Upper lobe of right lung (tissue), 1 donor: ENCODE data around the gene C17orf67. TPM values are rescaled to one million over a fixed set of nuclear protein-coding genes. Genes with fewer than 3 reads are reported as not detected.

Experiments
- ATAC-seq: fragments of 200-7000 bp; cut with Tn5 transposase; one replicate; pipeline ENCODE4 v1.9.1; 2020; ENCODE audit warnings: mild to moderate bottlenecking, moderate library complexity
- DNase-seq: peaks from one replicate; pipeline ENCODE4 v3.0.0-alpha.2; 2020
- H3K27ac ChIP-seq: fragments of 200-600 bp; one replicate; pipeline ENCODE4 v1.8.0; 2022
- H3K27me3 ChIP-seq: fragments of 200-600 bp; one replicate; pipeline ENCODE4 v1.8.0; 2022; ENCODE audit warnings: mild to moderate bottlenecking
- H3K36me3 ChIP-seq: fragments of 200-600 bp; one replicate; pipeline ENCODE4 v1.8.0; 2022
- H3K4me1 ChIP-seq: fragments of 200-600 bp; one replicate; pipeline ENCODE4 v1.8.0; 2022
- H3K4me3 ChIP-seq: fragments of 200-600 bp; one replicate; pipeline ENCODE4 v1.8.0; 2022; ENCODE audit warnings: mild to moderate bottlenecking
- H3K9me3 ChIP-seq: fragments of 200-600 bp; one replicate; pipeline ENCODE4 v1.8.0; 2022
- intact Hi-C: fragments of 100-400 bp; cut with DNase I; formaldehyde crosslinking; loops from one replicate; pipeline ENCODE4 v1.11.0; 2022
- total RNA-seq: library from RNA; stranded (reverse); fragmentation: NEBNext Ultra II Directional; extraction: Animal tissue kit (Norgen Biotek cat#: 25700); gene quantifications from one replicate; pipeline ENCODE4 v1.2.1, GENCODE V29; 2021
- TF ChIP-seq, protein P1 (sequence below): fragments of 200-600 bp; IDR thresholded peaks from one replicate; pipeline ENCODE4 v1.8.0; 2022; ENCODE audit warnings: antibody characterized with exemption
- donor health status: DM: no; HTN: yes; CAD: no; lungs with severe emphysema.

Gene C17orf67
- total RNA-seq, 1 donor from 2014 or later: 3.8 TPM

DNA sequence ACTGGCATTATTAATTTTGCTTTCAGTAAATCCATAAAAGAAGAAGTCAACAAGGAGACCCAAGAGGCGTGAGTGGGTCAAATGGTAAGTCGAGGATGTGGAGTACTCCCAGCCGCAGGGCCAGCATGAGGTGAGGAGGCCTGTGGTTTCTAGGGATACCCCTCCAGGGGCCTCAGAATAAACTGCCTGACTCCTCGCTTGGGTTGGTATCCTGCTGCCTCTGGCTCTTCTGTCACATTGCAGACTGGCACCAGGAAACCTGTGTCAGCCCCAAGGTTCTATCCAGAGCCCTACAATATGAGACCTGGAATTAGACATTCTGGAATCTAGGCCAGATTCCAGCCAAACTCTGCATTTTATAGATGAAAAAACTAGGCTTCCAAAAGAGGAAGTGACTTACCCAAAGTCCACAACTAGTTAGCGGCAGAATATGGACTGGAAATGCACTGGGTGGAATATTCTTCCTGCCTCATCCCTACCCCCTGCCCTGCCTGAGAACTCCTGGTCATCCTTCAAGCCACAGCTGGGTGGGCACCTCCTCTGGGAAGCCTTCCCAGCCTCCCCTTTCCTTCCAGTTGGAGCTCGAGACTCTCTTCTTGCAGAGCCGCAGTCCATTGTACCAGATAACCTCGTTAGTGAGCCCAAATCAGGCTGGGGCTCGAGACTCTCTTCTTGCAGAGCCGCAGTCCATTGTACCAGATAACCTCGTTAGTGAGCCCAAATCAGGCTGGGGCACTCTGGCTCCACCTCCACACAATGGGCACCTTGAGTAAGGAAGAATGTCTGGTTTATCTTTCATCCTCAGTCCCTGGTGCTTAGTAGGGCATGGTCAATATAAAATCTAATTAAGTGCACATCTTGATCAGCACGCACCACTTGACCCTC lies 22.6 kb downstream of the C17orf67 start:
- Histone ChIP-seq H3K4me1 (no peaks in the 10 kb centered on the region), H3K4me3 (no peak overlapping the region), H3K27me3 (no peaks in the 10 kb centered on the region), H3K27ac (no peak overlapping the region), H3K36me3 (no peaks in the 10 kb centered on the region), H3K9me3 (no peaks in the 10 kb centered on the region)
- DNase-seq (no peak), ATAC-seq (no peak)
- intact Hi-C loops: no loop called here
- TF ChIP-seq, protein P1, sequence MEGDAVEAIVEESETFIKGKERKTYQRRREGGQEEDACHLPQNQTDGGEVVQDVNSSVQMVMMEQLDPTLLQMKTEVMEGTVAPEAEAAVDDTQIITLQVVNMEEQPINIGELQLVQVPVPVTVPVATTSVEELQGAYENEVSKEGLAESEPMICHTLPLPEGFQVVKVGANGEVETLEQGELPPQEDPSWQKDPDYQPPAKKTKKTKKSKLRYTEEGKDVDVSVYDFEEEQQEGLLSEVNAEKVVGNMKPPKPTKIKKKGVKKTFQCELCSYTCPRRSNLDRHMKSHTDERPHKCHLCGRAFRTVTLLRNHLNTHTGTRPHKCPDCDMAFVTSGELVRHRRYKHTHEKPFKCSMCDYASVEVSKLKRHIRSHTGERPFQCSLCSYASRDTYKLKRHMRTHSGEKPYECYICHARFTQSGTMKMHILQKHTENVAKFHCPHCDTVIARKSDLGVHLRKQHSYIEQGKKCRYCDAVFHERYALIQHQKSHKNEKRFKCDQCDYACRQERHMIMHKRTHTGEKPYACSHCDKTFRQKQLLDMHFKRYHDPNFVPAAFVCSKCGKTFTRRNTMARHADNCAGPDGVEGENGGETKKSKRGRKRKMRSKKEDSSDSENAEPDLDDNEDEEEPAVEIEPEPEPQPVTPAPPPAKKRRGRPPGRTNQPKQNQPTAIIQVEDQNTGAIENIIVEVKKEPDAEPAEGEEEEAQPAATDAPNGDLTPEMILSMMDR: no peak

- Histone ChIP-seq H3K27ac (no peak overlapping the region), H3K4me1 (no peaks in the 10 kb centered on the region), H3K4me3 (no peak overlapping the region), H3K9me3 (no peaks in the 10 kb centered on the region), H3K36me3 (no peaks in the 10 kb centered on the region), H3K27me3 (no peaks in the 10 kb centered on the region)
- DNase-seq: no peak
- intact Hi-C loops: no loop called here
- peak; percentile 40 for ATAC-seq
- TF ChIP-seq, protein P1: no peak
These were observed 23.4 kb downstream of the C17orf67 start for GRCh38 chr17:56810343-56810742.

- no peaks in the 10 kb centered on the region for H3K27me3 ChIP-seq
- DNase-seq (no peak), ATAC-seq (peak; percentile 31)
- intact Hi-C loops: no loop called here
- no peak overlapping the region for H3K27ac ChIP-seq
- no peaks in the 10 kb centered on the region for H3K36me3 ChIP-seq
- H3K9me3 ChIP-seq: no peaks in the 10 kb centered on the region
- H3K4me3 ChIP-seq: no peak overlapping the region
- TF ChIP-seq, protein P1: no peak
- H3K4me1 ChIP-seq: no peaks in the 10 kb centered on the region
These were observed 23.9 kb downstream of the C17orf67 start for GRCh38 chr17:56809820-56810179.

DNA sequence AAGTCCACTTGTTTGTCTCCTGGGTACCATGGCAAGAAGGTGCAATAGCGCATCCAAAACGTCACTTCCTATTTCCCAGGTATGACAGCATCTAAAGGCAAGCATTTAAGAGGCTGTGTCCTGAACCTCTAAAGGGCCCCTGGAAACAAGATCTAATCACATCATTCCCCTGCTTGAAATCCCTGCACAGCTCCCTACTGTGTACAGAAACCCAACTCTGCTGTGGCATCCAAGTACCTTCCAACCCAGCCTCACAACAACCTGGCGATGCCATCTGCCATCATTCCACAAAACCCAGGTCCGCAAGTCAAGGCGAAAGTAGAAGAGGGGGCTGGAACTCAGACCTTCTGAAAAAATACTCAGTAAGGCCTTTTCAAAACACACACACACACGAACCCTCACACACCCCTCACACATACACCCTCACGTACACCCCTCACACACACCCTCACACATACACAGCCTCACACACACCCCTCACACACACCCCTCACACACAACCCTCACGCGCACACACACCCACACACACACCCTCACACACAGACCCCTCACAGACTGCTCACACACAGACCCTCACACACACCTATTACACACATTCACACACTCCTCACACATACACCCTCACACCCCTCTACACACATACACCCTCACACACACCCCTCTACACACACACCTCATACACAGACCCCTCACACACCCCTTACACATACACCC lies 24.5 kb downstream of the C17orf67 start:
- ATAC-seq (peak; percentile 22), DNase-seq (no peak)
- H3K4me1 ChIP-seq: no peaks in the 10 kb centered on the region
- H3K27ac ChIP-seq: no peak overlapping the region
- H3K4me3 ChIP-seq: no peak overlapping the region
- H3K27me3 ChIP-seq: no peaks in the 10 kb centered on the region
- no peaks in the 10 kb centered on the region for H3K9me3 ChIP-seq
- TF ChIP-seq, protein P1: no peak
- intact Hi-C loops: no loop called here
- no peaks in the 10 kb centered on the region for H3K36me3 ChIP-seq

DNA sequence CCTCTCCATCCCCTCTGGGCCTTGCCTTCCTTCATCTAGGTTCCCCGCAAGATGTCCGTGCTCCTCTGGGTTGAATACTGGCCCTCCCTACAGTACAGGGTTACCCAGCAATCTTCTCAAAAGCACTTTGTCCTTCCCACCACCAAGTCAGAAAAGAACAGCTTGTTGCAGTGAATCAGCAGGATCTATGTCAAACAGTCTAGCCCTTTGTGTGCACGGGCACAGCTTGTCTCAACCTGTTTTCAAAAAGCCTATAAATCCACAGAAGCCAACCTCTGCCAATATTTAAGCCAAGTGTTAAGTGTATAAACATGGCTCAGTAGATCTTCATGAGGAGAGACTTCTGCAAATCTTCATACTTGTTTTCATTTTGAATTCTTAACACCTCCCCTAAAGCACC lies 25.2 kb downstream of the C17orf67 start:
- TF ChIP-seq, protein P1: no peak
- Histone ChIP-seq H3K36me3 (no peaks in the 10 kb centered on the region), H3K9me3 (no peaks in the 10 kb centered on the region), H3K4me3 (no peak overlapping the region), H3K27ac (no peak overlapping the region), H3K4me1 (no peaks in the 10 kb centered on the region), H3K27me3 (no peaks in the 10 kb centered on the region)
- DNase-seq (no peak), ATAC-seq (no peak)
- intact Hi-C loops: no loop called here
